Trophoblast cell (in vitro differentiated cells and primary cell): ENCODE results near the gene FGFR2.

Experiments
- DNase-seq, 2 donors: peaks; one replicate each; pipeline ENCODE4 v3.0.0-alpha.2; 2016
- H2AFZ ChIP-seq: 2 replicates; pipeline ENCODE4 v1.6.1; 2013; ENCODE audit warnings: low read length, moderate library complexity, mild to moderate bottlenecking; ENCODE audit not compliant: insufficient read depth, poor library complexity
- H2AK5ac ChIP-seq: 2 replicates; pipeline ENCODE4 v1.6.1; 2013; ENCODE audit warnings: mild to moderate bottlenecking, low read length
- H2BK120ac ChIP-seq: 2 replicates; pipeline ENCODE4 v1.6.1; 2013; ENCODE audit warnings: low read length, mild to moderate bottlenecking, moderate library complexity; ENCODE audit not compliant: insufficient read depth, poor library complexity
- H2BK12ac ChIP-seq: 2 replicates; pipeline ENCODE4 v1.6.1; 2013; ENCODE audit warnings: mild to moderate bottlenecking, low read length, moderate library complexity
- H2BK5ac ChIP-seq: 2 replicates; pipeline ENCODE4 v1.6.1; 2013; ENCODE audit warnings: low read length, low read depth, moderate library complexity, mild to moderate bottlenecking; ENCODE audit not compliant: poor library complexity
- H3K14ac ChIP-seq: 2 replicates; pipeline ENCODE4 v1.6.1; 2013; ENCODE audit warnings: mild to moderate bottlenecking, low read length
- H3K18ac ChIP-seq: 2 replicates; pipeline ENCODE4 v1.6.1; 2013; ENCODE audit warnings: mild to moderate bottlenecking, low read length
- H3K23ac ChIP-seq: 2 replicates; pipeline ENCODE4 v1.6.1; 2013; ENCODE audit warnings: low read length
- H3K27ac ChIP-seq: 2 replicates; pipeline ENCODE4 v1.5.1; 2013; ENCODE audit warnings: low read depth, mild to moderate bottlenecking, inconsistent platforms, low read length, moderate library complexity
- H3K27me3 ChIP-seq: 2 replicates; pipeline ENCODE4 v1.6.1; 2013; ENCODE audit warnings: inconsistent platforms, mild to moderate bottlenecking, low read length, moderate library complexity; ENCODE audit not compliant: insufficient read depth
- H3K36me3 ChIP-seq, 2 experiments: 1 replicate in 1 of 2; 2 replicates in 1 of 2; pipeline ENCODE4 v1.6.1; 2013; ENCODE audit warnings: low read length in 2 of 2, mild to moderate bottlenecking in 2 of 2, moderate library complexity in 1 of 2; ENCODE audit not compliant: insufficient read depth in 2 of 2, control insufficient read depth in 1 of 2
- H3K4ac ChIP-seq: 2 replicates; pipeline ENCODE4 v1.6.1; 2013; ENCODE audit warnings: low read depth, mild to moderate bottlenecking, low read length, moderate library complexity
- H3K4me1 ChIP-seq, 2 experiments: 1 replicate in 1 of 2; 2 replicates in 1 of 2; pipeline ENCODE4 v1.6.1; 2013; ENCODE audit warnings: low read length in 2 of 2, mild to moderate bottlenecking in 2 of 2, moderate library complexity in 1 of 2; ENCODE audit not compliant: insufficient read depth in 2 of 2, control insufficient read depth in 1 of 2
- H3K4me2 ChIP-seq: 2 replicates; pipeline ENCODE4 v1.6.1; 2013; ENCODE audit warnings: inconsistent platforms, mild to moderate bottlenecking, low read length, moderate library complexity
- H3K4me3 ChIP-seq: 2 replicates; pipeline ENCODE4 v1.5.1; 2013; ENCODE audit warnings: mild to moderate bottlenecking, low read depth, low read length, inconsistent platforms
- H3K79me1 ChIP-seq: one replicate; pipeline ENCODE4 v1.6.1; 2013; ENCODE audit warnings: low read length
- H3K79me2 ChIP-seq: 2 replicates; pipeline ENCODE4 v1.6.1; 2013; ENCODE audit warnings: low read length, mild to moderate bottlenecking; ENCODE audit not compliant: control insufficient read depth, insufficient read depth, poor library complexity
- H3K9ac ChIP-seq: 2 replicates; pipeline ENCODE4 v1.6.1; 2013; ENCODE audit warnings: mild to moderate bottlenecking, low read length
- H3K9me3 ChIP-seq: 2 replicates; pipeline ENCODE4 v1.6.1; 2013; ENCODE audit warnings: low read depth, mild to moderate bottlenecking, control low read depth, inconsistent platforms, low read length; ENCODE audit not compliant: insufficient read depth
- H4K12ac ChIP-seq: 2 replicates; pipeline ENCODE4 v1.6.1; 2013; ENCODE audit warnings: low read depth, mild to moderate bottlenecking, low read length, moderate library complexity
- H4K8ac ChIP-seq: 2 replicates; pipeline ENCODE4 v1.6.1; 2013; ENCODE audit warnings: low read depth, mild to moderate bottlenecking, low read length, moderate library complexity
- H4K91ac ChIP-seq: one replicate; pipeline ENCODE4 v1.6.1; 2013; ENCODE audit warnings: low read depth, mild to moderate bottlenecking, low read length, moderate library complexity
- WGBS: extraction: QIAGEN DNeasy Blood & Tissue Kit; methylation state at CpG from one replicate; pipeline ENCODE4 v1.1.7; 2013; ENCODE audit warnings: missing lambda C conversion rate; ENCODE audit not compliant: insufficient read length, insufficient coverage; ENCODE audit errors: extremely low coverage; 5-methylcytosine and 5-hydroxymethylcytosine counted together

FGFR2 gene

GRCh38 chr10:121450247-121450646 lies 148.0 kb downstream of the FGFR2 start:
- H3K23ac ChIP-seq: no peak overlapping the region
- WGBS: no CpG with 5 or more reads among the region's 6 CpGs
- H4K12ac ChIP-seq: no peak overlapping the region
- peaks cover 2 to 5% of the 10 kb centered on the region in 2 experiments for H3K4me1 ChIP-seq
- H3K4me2 ChIP-seq: no peak overlapping the region
- H3K14ac ChIP-seq: no peak overlapping the region
- DNase-seq: no peak
- H2BK120ac ChIP-seq: no peak overlapping the region
- H2BK5ac ChIP-seq: no peak overlapping the region
- no peaks in the 10 kb centered on the region for H3K36me3 ChIP-seq
- no peak overlapping the region for H3K27ac ChIP-seq
- no peak overlapping the region for H3K4me3 ChIP-seq
- no peak overlapping the region for H2BK12ac ChIP-seq
- peaks cover 2% of the 10 kb centered on the region for H3K9me3 ChIP-seq
- H3K9ac ChIP-seq: no peak overlapping the region
- H2AK5ac ChIP-seq: no peak overlapping the region
- H3K18ac ChIP-seq: no peak overlapping the region
- H4K91ac ChIP-seq: no peak overlapping the region
- H3K27me3 ChIP-seq: no peaks in the 10 kb centered on the region
- H3K4ac ChIP-seq: no peak overlapping the region
- no peaks in the 10 kb centered on the region for H3K79me1 ChIP-seq
- no peak overlapping the region for H2AFZ ChIP-seq
- no peak overlapping the region for H4K8ac ChIP-seq
- H3K79me2 ChIP-seq: no peaks in the 10 kb centered on the region

DNA sequence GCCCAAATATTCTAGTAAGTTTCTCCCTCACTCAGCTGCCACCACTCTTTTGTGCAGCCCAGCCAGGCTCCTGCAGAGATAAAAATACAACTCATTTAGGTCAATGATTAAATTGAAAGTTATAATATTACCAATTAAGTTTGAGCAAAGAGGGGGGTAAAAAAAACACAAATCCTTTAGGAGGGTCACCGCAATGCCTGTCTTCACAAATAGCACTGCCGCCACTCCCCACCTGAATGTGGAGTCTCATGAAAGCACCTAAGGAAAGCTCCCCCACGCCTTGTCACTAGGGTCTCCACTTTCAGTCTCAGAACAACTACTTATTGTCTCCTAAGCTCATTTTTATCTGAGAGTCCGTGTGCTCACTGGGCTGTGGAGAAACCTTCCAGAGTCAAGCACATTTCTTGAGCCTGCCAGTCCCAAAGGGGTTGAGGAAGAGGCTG lies 148.7 kb downstream of the FGFR2 start:
- no peak overlapping the region for H4K91ac ChIP-seq
- H3K79me2 ChIP-seq: no peaks in the 10 kb centered on the region
- H4K12ac ChIP-seq: no peak overlapping the region
- H3K14ac ChIP-seq: no peak overlapping the region
- no peaks in the 10 kb centered on the region for H3K4me1 ChIP-seq
- no peak overlapping the region for H3K23ac ChIP-seq
- no peak overlapping the region for H2BK120ac ChIP-seq
- no peak overlapping the region for H3K4ac ChIP-seq
- H3K18ac ChIP-seq: no peak overlapping the region
- H3K4me3 ChIP-seq: no peak overlapping the region
- DNase-seq: no peak
- H3K4me2 ChIP-seq: no peak overlapping the region
- WGBS: no CpG with 5 or more reads among the region's 4 CpGs
- peaks cover 2% of the 10 kb centered on the region for H3K9me3 ChIP-seq
- no peaks in the 10 kb centered on the region for H3K27me3 ChIP-seq
- H2AK5ac ChIP-seq: no peak overlapping the region
- no peak overlapping the region for H2BK5ac ChIP-seq
- no peak overlapping the region for H3K9ac ChIP-seq
- no peak overlapping the region for H2BK12ac ChIP-seq
- H3K79me1 ChIP-seq: no peaks in the 10 kb centered on the region
- H4K8ac ChIP-seq: no peak overlapping the region
- H2AFZ ChIP-seq: no peak overlapping the region
- H3K36me3 ChIP-seq: no peaks in the 10 kb centered on the region
- no peak overlapping the region for H3K27ac ChIP-seq

GRCh38 chr10:121448766-121449421 lies 149.3 kb downstream of the FGFR2 start:
- Histone ChIP-seq H3K23ac (no peak overlapping the region), H2BK5ac (no peak overlapping the region), H2BK12ac (no peak overlapping the region), H4K91ac (no peak overlapping the region), H3K4me3 (no peak overlapping the region), H2AK5ac (no peak overlapping the region), H2BK120ac (no peak overlapping the region), H3K4me2 (no peak overlapping the region), H3K14ac (no peak overlapping the region), H3K4me1 (no peaks in the 10 kb centered on the region), H4K12ac (no peak overlapping the region), H3K18ac (no peak overlapping the region), H3K79me2 (no peaks in the 10 kb centered on the region), H2AFZ (no peak overlapping the region), H3K27me3 (no peaks in the 10 kb centered on the region), H3K79me1 (no peaks in the 10 kb centered on the region), H3K27ac (no peak overlapping the region), H3K4ac (no peak overlapping the region), H3K9ac (no peak overlapping the region), H3K9me3 (peaks cover 2% of the 10 kb centered on the region), H4K8ac (no peak overlapping the region), H3K36me3 (no peaks in the 10 kb centered on the region)
- WGBS: no CpG with 5 or more reads among the region's 5 CpGs
- no peak for DNase-seq

DNA sequence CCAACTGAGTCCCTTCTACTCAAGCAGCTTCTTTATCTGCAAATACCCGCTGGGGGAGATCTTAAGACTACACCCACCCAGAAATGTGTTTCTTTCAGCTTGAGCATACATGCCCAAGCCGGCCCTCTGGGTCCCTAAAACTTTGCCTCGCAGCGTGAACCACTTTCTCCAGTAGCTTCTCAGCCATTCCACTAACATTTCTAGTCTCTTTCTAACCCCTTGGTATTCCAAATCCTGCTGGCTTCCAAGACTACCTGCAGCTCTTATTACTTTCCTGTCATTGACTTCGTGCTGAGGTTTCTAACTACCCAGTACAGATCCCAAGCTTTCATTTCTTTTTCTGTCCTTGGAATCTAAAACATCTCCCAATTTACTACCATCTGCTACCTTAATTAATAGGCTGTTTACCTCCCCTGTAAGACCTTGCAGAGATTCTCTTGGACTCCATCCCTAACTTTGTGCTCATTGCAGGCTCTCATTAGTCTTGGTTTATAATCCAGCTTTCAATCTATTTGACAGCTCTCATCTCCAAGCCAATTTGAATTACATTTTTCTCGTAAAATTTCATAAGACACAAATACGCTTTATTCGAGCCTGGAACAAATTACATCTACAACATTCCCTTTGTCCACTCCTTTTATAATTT lies 153.6 kb downstream of the FGFR2 start:
- H2BK12ac ChIP-seq: no peak overlapping the region
- H3K79me1 ChIP-seq: no peaks in the 10 kb centered on the region
- no peaks in the 10 kb centered on the region for H3K9me3 ChIP-seq
- no peaks in the 10 kb centered on the region for H3K36me3 ChIP-seq
- no peaks in the 10 kb centered on the region for H3K27me3 ChIP-seq
- no peak overlapping the region for H4K12ac ChIP-seq
- no peak overlapping the region for H3K18ac ChIP-seq
- H2AK5ac ChIP-seq: no peak overlapping the region
- no peak overlapping the region for H3K4me3 ChIP-seq
- no peak overlapping the region for H2AFZ ChIP-seq
- no peak for DNase-seq
- H3K4me1 ChIP-seq: no peaks in the 10 kb centered on the region
- no peak overlapping the region for H3K4ac ChIP-seq
- H4K8ac ChIP-seq: no peak overlapping the region
- WGBS: no CpG with 5 or more reads among the region's 8 CpGs
- no peak overlapping the region for H2BK120ac ChIP-seq
- H3K23ac ChIP-seq: no peak overlapping the region
- no peak overlapping the region for H3K9ac ChIP-seq
- H2BK5ac ChIP-seq: no peak overlapping the region
- H3K27ac ChIP-seq: no peak overlapping the region
- no peak overlapping the region for H3K14ac ChIP-seq
- no peak overlapping the region for H3K4me2 ChIP-seq
- H3K79me2 ChIP-seq: no peaks in the 10 kb centered on the region
- H4K91ac ChIP-seq: no peak overlapping the region
